ENCODE data around the gene SIKE1.
"Not testable (repeated sequence)": the region's sequence is repeated elsewhere in the genome, so short reads cannot be mapped to it uniquely, and the experiment has no call there.

The SIKE1 gene

GRCh38 chr1:114780344-114781226 lies at the start of gene SIKE1:
TSS of gene SIKE1 (minus strand) at chr1:114780685. CDS start at chr1:114780607, 78 bp downstream.
- no peaks in the 10 kb centered on the region for H3K9me3 ChIP-seq
- peaks cover 0 to 25% (median 8%) of the 10 kb centered on the region in 4 donors for H3K4me1 ChIP-seq
- H3K36me3 ChIP-seq = peaks cover 7 to 30% (median 14%) of the 10 kb centered on the region in 3 donors
- H3K27me3 ChIP-seq = no peaks in the 10 kb centered on the region
- peak; percentile 92 to 93 for DNase-seq
- peak within 1 kb of the TSS; percentile 75 to 97 for H3K27ac ChIP-seq
- H3K4me3 ChIP-seq = peak within 1 kb of the TSS; percentile 56 to 95
- intact Hi-C loops (cut with DNase I; ENCODE audit: low total_unique reads) = no loop called here
- TF ChIP-seq, protein P1, sequence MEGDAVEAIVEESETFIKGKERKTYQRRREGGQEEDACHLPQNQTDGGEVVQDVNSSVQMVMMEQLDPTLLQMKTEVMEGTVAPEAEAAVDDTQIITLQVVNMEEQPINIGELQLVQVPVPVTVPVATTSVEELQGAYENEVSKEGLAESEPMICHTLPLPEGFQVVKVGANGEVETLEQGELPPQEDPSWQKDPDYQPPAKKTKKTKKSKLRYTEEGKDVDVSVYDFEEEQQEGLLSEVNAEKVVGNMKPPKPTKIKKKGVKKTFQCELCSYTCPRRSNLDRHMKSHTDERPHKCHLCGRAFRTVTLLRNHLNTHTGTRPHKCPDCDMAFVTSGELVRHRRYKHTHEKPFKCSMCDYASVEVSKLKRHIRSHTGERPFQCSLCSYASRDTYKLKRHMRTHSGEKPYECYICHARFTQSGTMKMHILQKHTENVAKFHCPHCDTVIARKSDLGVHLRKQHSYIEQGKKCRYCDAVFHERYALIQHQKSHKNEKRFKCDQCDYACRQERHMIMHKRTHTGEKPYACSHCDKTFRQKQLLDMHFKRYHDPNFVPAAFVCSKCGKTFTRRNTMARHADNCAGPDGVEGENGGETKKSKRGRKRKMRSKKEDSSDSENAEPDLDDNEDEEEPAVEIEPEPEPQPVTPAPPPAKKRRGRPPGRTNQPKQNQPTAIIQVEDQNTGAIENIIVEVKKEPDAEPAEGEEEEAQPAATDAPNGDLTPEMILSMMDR (IDR thresholded peaks at IDR 0.05) = peak in 1 of 2 experiments; percentile 8

- H3K27ac ChIP-seq; H3K36me3 ChIP-seq; H3K27me3 ChIP-seq; H3K4me1 ChIP-seq; H3K9me3 ChIP-seq; intact Hi-C loops (cut with DNase I; ENCODE audit: low total_unique reads); H3K4me3 ChIP-seq; DNase-seq: not testable (repeated sequence)
These were observed 49.6 kb upstream of the SIKE1 start for GRCh38 chr1:114830075-114830474.

DNA sequence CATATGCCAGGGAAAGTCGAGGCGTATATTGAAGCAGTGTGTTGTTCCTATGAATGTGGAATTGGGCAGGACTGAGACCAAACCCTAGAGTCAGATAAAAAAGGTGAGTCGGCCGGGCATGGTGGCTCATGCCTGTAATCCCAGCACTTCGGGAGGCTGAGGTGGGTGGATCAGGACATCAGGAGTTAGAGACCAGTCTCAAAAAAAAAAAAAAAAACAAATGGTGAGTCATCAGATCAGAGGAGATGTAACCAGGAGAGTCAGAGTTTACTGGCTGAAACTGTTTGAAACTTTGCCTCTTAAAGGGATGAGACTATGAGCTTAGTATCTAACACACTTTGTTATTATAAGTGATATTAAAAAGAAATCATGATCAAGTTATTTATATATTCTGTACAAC lies 47.8 kb upstream of the SIKE1 start:
- intact Hi-C loops (cut with DNase I; ENCODE audit: low total_unique reads) = no loop called here

DNA sequence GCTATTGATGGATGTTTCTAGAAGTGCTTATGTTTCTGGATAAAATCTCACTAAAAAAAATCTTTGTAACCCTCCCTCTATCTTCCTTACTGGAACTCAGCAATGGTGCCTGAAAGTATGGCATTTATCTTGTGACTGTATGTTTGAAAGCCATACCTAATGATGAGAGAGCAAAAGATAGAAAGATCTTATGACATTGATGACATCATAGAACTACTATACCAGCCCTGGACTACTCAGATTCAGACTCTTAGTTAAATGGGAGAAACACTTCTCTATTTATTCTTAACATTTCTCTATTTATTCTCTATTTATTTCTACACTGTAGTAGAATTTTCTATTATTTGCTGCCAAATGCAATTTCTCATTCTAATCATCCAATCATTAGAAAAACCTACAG lies 41.5 kb upstream of the SIKE1 start:
- intact Hi-C loops (cut with DNase I; ENCODE audit: low total_unique reads) = no loop called here
- Histone ChIP-seq H3K4me3 (no peak overlapping the region), H3K4me1 (no peaks in the 10 kb centered on the region), H3K27ac (no peak overlapping the region), H3K36me3 (no peaks in the 10 kb centered on the region), H3K9me3 (no peaks in the 10 kb centered on the region), H3K27me3 (no peaks in the 10 kb centered on the region)
- DNase-seq = no peak
- TF ChIP-seq, protein P1 (IDR thresholded peaks at IDR 0.05) = no peak

More for the DNA sequence above, 47.8 kb upstream of the SIKE1 start:
- Histone ChIP-seq H3K27ac (no peak overlapping the region), H3K36me3 (no peaks in the 10 kb centered on the region), H3K4me1 (no peaks in the 10 kb centered on the region), H3K27me3 (no peaks in the 10 kb centered on the region), H3K4me3 (no peak overlapping the region), H3K9me3 (no peaks in the 10 kb centered on the region)
- DNase-seq = no peak
- TF ChIP-seq, protein P1 (IDR thresholded peaks at IDR 0.05) = no peak

DNA sequence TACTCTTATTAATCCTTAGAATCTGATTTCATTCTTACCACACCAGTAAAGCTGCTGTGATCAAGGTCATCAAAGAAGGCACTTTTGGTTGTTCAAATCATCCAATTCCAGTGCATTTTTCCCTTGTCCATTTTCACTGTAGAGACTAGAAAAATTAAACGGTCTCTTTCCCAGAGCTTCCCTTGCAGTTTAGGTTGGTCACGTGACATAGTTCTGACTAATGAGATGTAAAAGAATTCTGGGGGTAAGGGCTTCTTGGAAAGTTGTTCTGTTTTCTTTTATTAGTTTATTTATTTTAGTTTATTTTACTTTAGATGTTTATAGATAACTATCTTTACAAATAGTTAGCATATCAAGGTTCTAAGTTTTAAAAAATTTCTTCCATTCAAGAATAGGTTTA lies 39.9 kb upstream of the SIKE1 start:
- TF ChIP-seq, protein P1 (IDR thresholded peaks at IDR 0.05) = no peak
- no peak overlapping the region for H3K4me3 ChIP-seq
- DNase-seq = no peak
- H3K27ac ChIP-seq = no peak overlapping the region
- intact Hi-C loops (cut with DNase I; ENCODE audit: low total_unique reads) = no loop called here
- no peaks in the 10 kb centered on the region for H3K9me3 ChIP-seq
- H3K27me3 ChIP-seq = no peaks in the 10 kb centered on the region
- H3K4me1 ChIP-seq = no peaks in the 10 kb centered on the region
- no peaks in the 10 kb centered on the region for H3K36me3 ChIP-seq

- Histone ChIP-seq H3K9me3 (no peaks in the 10 kb centered on the region), H3K36me3 (no peaks in the 10 kb centered on the region), H3K4me3 (no peak overlapping the region), H3K27me3 (no peaks in the 10 kb centered on the region), H3K4me1 (no peaks in the 10 kb centered on the region), H3K27ac (no peak overlapping the region)
- DNase-seq = no peak
- TF ChIP-seq, protein P1 (IDR thresholded peaks at IDR 0.05) = no peak
- intact Hi-C loops (cut with DNase I; ENCODE audit: low total_unique reads) = no loop called here
These were observed 39.4 kb upstream of the SIKE1 start for GRCh38 chr1:114819869-114820268.

DNA sequence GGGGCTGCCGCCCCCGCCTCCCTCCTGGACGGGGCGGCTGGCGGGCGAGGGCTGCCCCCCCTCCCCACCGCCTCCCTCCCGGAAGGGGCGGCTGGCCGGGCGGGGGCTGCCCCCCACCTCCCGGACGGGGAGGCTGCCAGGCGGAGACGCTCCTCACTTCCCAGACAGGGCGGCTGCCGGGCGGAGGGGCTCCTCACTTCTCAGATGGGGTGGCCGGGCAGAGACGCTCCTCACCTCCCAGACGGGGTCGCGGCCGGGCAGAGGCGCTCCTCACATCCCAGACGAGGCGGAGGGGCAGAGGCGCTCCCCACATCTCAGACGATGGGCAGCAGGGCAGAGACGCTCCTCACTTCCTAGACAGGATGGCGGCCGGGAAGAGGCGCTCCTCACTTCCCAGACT lies 24.0 kb upstream of the SIKE1 start:
- H3K36me3 ChIP-seq; H3K27ac ChIP-seq; H3K4me1 ChIP-seq; H3K9me3 ChIP-seq; DNase-seq; H3K4me3 ChIP-seq; H3K27me3 ChIP-seq; intact Hi-C loops (cut with DNase I; ENCODE audit: low total_unique reads): not testable (repeated sequence)
